ENCODE measurements around the gene WNK3.

Gene WNK3

DNA sequence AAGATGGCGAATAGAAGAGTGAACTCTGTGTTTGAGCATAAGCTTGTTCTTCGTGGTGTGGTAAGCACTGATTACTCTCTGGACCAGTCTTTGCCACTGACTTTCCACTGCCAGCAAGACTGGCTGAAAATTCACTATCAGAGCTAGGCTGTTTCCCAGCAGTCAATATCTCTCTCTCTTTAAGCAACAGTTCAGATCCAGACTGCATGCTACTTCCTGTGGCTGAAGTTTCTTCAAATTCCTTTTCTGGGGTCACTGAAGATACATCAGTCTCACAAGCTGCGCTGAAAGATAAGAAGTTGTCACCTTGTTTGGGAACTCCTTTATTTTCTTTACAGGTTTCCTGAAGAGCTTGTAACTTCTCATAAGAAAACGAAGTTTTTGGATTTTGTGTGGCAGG is 120.8 kb downstream of the WNK3 start:
- no peak for DNase-seq

DNA sequence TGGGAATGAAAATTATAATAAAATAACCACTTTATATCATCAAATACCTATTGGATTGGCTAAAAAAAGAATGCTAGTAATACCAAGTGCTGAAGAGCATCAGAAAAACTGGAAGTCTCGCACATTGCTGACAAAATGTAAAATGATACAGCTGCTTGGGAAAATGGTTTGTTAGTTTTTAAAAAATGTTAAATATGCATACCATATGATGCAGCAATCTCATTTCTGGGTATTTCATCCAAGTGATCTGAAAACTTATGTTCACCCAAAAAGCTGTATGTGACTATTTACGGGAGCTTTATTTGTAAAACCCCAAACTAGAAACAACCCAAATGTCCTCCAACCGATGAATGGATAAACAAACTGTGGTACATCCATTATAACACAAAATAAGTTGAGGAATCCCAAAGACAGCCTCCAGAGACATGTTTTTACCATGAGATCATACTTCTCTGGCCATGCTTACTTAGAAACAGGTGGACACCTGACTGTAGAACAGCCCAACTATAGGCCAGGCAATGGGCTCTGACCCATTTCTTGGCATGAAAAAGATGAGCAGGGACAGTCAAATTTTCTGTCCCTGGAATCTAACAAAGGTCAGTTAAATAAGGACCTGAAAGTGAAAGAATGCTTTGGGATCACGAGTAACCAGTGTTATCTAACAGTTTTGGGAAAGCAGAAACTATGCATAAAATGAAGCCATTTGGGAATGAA is 127.3 kb downstream of the WNK3 start:
- DNase-seq = no peak

DNA sequence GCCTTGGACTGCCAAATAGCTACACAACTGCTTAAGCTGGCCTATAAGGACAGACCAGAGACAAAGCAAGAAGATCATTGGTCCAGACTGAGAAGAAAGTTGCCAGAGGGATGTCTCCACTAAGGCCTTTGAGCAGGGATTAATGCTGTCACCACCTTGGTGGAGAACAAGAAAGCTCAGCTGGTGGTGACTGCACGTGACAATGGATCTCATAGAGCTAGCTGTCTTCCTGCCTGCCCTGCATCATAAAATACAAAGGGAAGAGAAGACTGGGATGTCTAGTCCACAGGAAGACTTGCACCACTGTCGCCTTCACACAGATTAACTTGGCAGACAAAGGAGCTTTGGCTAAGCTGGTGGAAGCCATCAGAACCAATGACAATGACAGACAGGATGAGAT is 134.3 kb downstream of the WNK3 start:
- DNase-seq = no peak

DNA sequence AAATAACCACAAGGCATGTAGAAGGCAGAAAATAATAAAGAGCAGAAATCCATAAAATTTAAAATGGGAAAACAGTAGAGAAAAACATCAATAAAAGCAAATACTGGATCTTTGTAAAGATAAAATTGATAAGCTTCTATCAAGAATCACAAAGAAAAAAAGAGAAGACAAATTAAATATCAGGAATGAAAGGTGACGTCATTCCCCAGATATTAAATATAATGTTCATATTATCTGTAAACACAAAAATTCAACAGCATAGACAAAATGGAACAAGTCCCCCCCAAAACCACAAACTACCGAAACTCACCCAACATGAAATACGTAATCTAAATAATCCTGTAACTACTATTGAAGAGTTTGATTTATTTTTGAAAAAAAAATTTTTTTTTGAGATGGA is 144.2 kb downstream of the WNK3 start:
- DNase-seq = no peak

DNA sequence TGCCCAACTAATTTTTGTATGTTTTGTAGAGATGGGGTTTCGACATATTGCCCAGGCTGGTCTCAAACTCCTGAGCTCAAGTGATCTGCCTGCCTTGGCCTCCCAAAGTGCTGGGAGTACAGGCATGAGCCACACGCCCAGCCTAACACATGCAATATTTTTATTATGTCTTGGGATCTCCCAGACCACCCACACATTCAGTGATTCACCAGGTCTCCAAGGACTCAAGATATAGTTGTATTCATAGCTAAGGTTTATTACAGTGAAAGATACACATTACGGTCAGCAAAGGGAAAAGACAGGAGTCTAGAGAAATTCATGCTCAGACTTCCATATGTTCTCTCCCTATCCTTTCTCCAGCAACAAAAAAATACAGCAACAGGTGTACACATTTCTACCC is 149.3 kb downstream of the WNK3 start:
- no peak for DNase-seq

DNA sequence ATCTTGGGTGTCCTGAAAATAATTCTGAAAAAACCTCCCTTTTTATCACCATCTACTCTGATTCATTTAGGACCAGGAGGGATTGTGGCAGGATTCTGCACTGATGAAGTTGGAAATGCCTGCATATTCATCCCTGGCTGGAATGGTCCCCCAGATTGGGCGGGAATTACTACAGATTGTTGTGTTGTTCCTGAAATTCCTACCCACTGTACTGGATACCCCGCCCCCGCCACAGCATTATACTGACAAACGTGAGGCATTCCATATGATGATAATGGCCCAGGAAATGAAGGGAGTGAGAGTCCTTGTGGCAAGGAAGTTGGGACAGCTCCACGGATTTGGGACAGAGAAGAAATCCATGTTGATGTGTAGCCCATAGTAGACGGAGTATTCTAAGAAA is 159.6 kb downstream of the WNK3 start:
- DNase-seq = no peak

DNA sequence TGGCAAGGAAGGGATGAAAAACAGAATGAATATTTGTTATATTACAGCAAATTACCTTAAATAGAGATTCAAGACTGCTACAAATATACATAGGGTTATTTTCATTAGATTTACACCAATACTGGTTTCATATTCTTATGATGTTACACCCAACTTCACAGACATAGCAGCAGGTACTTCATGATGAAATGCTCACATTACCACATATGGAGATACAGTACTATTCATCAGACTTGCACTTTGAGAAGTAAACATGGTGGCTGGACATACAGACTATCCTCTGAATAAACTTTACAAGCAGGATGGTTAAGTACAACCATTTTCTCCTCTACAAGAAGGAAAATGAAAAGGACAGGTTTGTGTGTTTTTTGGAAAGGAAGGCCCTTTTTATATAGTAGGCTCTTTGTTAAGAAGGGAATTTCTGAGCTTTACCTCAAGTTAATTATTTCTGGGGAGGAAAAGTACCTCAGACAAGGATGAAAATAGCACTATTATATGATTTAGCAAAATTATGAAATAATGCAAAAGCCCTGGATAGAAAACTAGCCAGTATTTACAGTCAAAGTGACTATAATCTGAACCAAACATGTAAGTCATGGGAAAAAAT is 162.8 kb downstream of the WNK3 start:
- DNase-seq = no peak

DNA sequence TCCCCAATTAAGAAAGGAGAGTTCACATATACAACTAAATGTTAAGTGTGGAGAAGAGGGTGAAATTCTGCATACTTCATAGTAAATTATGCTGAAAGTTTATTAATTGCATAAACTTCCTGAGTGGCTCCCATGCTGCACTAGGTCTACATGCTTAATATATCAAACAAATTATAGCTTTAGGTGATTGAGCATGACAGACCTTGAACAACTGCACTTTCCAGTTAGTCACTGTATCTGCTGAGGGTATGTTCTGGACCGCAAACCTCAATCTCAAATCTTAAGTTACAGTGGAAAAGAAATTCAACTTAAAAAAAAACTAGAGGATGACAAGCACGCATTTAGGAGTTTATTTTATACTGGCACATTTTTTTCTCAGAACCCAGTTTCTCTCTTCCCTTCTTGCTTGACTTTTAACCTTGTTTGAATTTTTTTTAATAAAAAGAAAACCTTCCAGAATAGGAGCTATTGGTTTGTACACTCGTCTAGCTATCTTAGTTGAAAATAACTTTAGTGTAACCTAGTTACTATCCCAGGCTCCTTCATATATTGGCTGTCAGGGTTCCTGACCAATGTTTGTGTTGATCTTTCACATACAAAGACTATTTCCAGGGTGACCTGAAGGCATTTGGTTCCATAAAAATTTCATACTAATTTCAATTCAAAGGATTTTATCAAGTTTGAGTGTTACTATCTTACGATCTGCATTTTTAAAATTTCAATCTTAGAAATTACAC is 164.6 kb downstream of the WNK3 start:
- no peak for DNase-seq

DNA sequence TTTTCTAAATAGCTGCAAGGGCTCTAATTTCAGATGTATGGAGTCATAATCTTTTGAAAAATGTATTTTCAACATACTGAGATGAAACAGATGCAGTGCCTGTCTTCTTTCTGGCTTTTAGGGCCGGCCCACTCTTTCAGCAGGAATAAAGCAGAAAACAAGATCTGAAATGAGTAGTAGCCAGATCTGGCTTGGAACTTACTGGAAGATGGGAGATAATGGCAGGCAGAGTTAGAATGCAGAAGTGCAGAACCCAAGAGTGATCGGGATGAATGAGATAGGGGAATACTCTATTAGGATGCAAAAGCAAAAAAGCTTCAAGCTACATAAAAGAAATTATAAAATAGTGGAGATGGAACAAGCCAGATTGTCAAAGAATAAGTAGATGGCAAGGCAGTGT is 173.4 kb downstream of the WNK3 start:
- DNase-seq = no peak

DNA sequence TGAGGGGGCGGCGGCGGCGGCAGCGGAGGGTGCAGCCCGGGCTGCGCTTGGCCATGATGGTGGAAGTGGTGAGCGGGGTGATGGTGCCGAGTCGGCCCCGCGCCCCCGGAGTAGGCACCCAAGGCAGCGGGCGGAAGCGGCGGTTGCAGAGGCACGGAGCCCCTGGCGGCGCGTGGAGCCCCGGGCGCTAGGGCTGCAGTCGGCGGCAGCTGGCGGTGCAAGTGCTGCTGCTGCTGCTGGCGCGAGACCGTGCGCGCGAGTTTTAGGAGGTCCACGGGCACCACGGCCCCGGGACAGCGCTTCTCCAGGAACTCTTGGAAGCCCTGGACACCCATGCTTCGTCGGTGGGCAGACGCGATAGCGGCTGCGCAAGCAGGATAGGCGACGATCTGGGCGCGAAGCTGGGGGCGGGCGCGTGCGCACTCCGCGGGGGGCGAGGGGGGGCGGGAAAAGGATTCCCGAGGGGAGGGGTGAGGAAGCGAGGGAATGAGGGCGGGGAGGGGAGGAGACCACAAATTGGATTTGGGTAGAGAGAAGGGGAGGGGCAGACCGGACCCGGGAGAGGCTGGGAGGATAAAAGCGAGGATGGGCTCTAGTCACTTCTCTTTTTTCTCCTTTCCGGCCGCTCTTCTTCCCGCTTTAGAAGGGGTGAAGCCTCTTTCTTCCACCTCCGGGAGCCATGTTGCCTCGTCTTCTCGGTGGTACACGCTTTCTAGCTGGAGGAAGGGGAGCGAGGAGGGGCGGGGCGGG is 174.8 kb downstream of the WNK3 start, which contains the start of gene FAM120C:
TSS of gene FAM120C (minus strand) at position 391 of the 750 bp plus-strand sequence. CDS start at position 335, 56 bp downstream.
- peak; percentile 80 for DNase-seq

DNA sequence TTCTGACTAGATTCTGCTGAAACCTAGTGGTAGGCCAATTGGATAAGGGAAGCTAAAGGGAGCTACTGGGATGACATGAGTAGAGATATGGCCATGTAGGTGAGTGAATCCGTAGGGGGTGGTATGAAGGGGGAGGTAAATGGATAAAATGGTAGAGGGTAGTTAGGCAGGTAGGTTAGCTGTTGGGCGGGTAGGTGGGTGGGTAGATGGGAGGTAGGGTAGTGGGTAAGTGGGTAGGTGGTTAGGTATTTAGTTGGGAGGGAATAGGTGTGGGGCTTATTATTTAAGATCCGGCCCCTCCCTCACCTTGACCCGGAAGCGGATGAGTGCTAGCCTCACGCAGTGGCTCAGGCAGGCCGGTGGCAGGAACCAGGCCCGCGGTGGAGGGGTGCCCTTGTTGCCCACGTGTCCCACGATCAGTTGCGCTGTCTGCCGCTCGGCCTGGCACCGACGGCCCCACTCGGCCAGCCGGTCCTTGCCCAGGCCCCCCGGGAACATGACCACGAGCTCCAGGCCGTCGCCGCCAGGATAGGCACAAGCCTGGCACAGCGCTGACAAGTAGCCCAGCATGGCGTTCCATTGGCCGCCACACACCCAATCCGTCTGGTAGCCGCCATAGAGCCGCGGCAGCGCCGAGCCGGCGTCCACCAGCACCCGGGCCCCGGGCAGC is 175.5 kb downstream of the WNK3 start:
- peak; percentile 24 for DNase-seq

DNA sequence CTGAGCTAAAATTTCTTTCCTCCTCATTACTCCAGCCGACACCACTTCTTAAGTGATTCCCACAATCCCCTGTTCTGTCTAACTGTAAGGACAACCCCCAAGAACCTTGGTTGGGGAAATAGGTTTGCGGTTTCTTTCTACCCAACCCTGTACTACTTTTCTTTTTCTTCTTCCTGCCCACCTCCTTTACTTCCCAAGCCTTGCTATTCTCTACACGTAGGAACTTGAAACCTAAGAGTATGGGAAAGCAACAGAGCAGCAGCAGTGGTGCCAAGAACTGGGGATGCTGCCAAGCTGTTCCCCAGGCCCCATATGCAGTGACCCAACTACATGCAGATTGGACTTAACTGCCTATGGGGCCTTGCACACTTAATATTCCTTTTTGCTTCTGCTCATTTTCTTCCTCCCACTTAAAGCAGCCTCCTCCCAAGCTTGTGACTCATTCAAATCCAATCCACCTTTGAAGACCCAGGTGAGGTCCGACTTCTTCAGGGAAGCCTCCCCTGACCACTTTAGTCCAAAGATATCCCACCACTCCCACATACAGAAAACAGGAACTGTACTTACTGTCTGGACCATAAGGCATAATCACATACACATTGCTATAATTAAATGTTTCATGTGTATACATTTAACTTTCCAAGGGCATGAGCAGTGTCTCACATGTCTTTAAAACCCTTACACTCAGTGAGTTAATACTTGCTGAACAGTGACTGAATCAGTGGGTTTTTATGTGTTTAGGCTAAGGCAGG is 176.5 kb downstream of the WNK3 start:
- no peak for DNase-seq

DNA sequence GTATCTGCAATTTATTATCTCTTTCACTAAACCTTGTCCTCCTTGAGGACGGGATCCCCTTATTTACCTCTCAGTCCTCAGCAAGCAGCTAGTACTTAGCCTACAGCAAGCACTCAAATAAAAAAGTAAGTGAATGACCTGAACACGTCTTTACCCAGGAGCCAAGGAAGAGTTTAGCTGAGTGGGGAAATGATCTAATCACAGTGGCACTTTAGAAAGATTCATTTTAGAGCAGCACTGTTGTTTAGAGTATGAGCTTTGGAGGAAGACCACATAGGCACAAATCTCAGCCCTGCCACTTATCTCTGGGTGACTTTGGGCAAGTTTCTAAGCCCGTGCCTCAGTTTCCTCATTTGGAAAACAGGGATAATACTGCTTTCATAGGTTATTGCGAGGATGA is 177.4 kb downstream of the WNK3 start:
- no peak for DNase-seq

DNA sequence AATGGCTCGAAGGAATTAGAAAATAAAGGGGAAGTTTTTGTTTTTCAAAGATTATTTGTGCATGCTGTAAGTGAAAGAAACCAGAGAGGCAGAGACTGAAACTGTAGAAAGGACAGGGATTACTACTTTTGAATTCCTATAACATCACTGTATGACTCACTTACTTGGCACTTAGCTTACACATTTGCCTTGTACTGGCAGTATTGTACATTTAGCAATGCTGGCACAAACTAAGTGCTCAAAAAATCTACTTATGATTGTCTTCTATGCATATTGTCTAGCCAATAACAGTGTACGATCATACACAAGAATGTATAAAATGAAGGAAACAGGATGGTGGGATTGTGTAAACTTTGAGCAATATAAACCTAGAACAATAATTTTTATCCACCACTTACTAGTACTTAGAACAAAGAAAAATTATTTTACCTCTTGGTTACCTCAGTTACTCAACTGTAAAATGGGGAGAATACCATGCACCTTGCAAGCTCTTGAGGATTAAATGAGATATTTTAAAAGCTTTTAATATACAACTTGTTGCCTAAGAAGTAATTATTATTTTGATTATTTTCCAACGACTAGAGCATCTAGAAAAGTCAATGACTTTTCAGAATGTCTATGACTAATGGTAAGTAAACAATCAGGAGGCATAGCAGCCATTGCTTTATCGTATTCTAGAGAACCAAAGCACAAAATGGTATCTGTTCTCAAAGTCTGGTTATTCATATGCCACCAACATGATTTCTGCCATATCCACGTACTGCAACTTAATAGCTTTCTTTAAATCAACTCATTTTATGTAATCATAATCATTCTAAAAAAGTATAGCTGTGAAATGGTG is 179.5 kb downstream of the WNK3 start:
- DNase-seq = no peak

DNA sequence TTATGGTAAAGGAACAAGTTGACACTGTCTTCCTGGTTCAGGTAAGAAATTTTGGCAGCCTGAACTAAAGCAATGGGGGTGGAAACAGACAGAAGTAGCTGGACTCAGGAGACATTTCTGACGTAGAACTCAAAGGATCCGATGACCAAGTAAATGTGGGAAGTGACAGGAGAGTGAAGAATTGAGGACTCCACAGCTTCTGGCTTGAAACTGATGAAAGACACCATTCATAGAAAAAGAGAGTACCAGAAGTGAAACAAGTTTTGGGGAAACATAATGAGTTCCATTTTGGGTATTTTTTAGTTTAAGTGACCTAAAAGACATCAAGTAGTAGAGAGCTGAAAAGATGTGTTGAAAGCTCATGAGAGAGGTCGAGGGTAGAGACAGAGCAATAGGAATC is 180.5 kb downstream of the WNK3 start:
- DNase-seq = no peak

DNA sequence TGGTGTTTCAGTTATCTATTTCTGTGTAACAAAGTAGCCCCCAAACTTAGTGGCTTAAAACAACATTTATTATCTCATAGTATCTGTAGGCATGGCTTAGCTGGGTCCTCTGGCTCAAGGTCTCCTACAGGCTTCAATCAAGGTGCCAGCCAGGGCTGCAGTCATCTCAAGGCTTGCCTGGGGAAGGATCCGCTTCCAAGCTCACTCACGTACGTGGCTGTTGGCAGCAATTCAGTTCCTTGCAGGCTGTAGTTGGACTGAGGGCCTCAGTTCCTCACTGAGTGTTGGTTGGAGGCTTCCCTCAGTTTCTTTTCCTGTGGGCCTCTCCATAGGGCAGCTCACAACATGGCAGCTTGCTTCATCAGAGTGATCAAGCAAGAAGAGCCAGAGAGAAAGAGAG is 184.1 kb downstream of the WNK3 start:
- DNase-seq = no peak

DNA sequence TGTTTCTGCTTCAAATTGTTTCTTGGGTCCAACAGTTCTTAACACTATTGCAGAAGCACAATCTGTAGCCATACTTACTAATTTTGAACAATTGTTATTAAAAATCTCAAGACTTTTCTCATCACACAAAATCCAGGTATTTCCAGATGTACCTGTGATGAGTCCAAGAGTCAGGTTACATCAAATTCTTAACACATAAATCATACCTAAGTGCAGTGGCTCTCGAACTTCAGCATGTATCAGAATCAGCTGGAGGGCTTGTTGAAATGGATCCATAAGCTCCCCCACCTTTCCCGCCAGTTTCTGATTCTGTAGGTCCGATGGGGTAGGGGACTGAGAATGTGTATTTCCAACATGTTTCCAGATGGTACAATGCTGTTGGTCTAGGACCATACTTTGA is 185.4 kb downstream of the WNK3 start:
- DNase-seq = no peak

DNA sequence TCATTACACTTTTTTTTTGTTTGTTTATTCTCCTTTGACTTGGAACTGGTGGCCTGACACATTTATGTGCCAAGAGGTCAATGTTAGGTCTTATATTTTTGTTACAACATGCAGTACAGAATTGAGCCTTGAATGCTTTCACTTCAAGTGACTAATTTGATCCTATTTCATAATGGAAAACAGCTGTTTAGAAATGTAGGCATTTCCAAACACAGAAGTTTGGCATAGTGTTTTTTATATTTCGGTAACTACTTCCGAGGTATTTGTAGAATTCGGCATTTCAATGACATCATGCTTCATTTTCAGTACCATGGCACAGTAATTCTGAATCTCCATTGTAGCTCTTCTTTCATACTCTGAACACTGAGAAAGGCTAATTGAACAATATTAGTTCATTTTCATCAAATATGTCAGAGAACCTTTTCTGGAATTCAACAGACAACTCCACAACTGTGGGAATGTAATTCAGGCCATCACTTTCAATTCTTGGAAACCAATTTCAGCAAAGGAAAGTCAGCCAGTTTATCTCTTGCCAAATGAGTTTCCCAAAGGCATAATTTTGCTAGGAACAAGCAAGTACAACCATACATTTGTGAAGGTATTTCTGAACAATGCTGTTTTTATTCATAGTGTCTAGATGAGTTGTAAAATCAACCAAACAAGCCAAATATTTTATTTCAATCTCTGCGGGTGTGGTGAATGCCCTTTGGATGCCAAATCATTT is 186.2 kb downstream of the WNK3 start:
- no peak for DNase-seq

DNA sequence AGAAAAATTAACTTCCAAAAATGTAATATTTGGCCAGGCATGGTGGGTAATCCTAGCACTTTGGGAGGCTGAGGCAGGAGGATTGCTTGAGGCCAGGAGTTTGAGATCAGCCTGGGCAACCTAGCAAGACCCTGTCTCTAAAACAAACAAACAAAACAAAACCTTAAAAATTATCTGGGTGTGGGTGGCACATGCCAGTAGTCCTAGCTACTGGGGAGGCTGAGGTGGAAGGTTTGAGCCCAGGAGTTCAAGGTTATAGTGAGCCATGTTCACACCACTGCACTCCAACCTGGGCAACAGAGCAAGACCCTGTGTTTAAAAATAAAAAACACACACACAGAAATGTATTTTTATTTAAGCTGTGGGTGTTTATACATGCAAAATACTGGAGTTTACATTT is 186.8 kb downstream of the WNK3 start:
- no peak for DNase-seq

DNA sequence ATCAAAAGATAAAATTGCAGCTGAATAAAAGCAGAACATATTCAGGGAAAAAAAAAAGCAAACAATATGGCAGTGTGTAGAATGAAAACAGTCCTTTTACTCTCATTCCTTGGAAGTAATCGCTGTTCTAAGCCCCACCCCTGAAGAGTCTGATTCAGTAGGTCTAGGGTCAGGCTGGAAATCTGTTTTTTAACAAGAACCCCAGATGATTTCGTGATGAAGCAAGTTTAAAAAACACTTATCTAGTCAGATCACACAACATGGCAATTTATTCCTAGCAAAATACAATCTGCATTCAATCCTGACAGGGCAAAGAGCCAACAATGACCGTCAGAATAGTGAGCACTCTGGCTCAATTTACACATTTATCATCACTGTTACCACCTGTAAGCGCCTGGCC is 190.9 kb downstream of the WNK3 start:
- no peak for DNase-seq

DNA sequence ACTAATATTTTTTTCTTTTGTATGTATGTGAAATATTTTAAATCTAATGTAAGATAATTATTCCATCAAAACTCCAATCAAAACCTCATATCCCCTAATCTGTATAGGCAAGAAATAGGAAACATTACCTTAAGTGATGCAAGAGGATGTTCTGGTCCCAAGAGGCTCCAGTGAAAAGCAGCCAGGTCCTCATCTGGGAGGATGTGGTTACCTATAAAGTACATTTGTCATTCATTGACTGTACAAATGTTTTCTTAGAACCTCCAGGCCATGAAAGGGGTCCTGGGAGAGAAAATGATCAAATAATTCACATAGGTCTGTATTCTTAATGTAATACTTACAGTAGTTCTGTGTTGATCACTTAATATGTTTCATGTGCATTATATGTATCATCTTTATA is 200.3 kb downstream of the WNK3 start:
- no peak for DNase-seq
